A673 (cell line): ENCODE data around the gene ABCC9.

Experiments used
- CTCF ChIP-seq: fragments of 300-800, 200-600 bp; sonication (generic); conservative IDR thresholded peaks from 2 replicates; pipeline ENCODE4 v1.5.1; 2017; ENCODE audit warnings: low read depth, mild to moderate bottlenecking, antibody characterized with exemption, low read length, moderate library complexity, mixed read lengths
- EZH2 ChIP-seq: fragments of 200-600 bp; sonication (generic); IDR thresholded peaks from 2 replicates; pipeline ENCODE4 v1.6.1; 2017; ENCODE audit warnings: borderline replicate concordance, low read depth, mild to moderate bottlenecking, mixed read lengths, antibody characterized with exemption, low read length; ENCODE audit not compliant: poor library complexity, severe bottlenecking

DNA sequence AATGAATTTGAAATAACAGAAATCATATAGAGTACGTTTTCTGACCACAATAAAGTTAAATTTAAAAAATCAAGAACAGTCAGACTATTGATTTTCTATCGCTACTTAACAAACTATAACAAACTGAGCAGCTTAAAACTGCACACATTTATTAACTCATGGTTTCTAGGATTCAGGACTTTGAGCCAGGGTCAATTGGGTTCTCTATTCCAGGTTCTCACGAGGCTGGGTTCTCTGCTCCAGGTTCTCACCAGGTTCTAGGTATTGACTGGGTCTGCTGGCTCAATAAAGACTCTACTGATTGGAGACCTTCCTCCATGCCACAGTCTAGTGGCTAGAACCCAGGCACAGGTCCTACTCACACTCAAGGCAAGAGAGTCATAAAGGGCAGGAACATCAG lies 22.8 kb downstream of the ABCC9 start:
- TF ChIP-seq CTCF (no peak), EZH2 (no peak)
